Activated CD4-positive, alpha-beta T cell treated with anti-CD3 and anti-CD28 coated beads, Interleukin-10, Interleukin-2, amounts not matched to agents 100 ng/mL and 50 ng/mL, durations not matched to agents 16 hours and 8 hours (primary cell): ENCODE results near the gene CALCA.
"Not testable (repeated sequence)": the region's sequence is repeated elsewhere in the genome, so short reads cannot be mapped to it uniquely, and the experiment has no call there.

Source experiments
- DNase-seq: peaks from one replicate; pipeline ENCODE4 v3.0.0-alpha.2; 2020

Gene CALCA

GRCh38 chr11:14971865-14972580 is at the start of gene CALCA:
TSS of gene CALCA (minus strand) at chr11:14972351. CDS start at chr11:14971192, 1,159 bp downstream.
- DNase-seq, result no peak

- no peak for DNase-seq
These were observed 44.0 kb upstream of the CALCA start for GRCh38 chr11:15016200-15016599.

DNA sequence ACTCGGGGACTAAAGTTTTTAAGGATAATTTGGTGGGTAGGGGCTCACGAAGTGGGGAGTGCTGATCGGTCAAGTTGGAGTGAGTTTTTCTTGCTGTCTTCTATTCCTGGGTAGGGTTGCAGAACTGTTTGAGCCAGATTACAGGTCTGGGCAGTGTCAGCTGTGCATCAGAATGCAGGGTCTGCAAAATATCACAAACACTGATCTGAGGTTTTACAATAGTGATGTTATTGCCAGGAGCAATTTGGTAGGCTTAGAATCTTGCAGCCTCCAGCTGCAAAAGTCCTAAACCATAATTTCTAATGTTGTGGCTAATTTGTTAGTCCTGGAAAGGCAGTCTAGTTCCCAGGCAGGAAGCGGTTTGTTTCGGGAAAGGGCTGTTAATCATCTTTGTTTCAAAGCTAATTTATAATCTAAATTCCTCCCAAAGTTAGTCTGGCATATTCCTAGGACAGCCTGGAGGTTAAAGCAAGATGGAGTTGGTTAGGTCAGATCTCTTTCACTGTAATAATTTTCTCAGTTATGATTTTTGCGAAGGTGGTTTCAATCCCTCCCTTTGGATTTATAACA is 39.7 kb upstream of the CALCA start:
- no peak for DNase-seq

GRCh38 chr11:15010865-15011264 is 38.7 kb upstream of the CALCA start:
- no peak for DNase-seq

DNA sequence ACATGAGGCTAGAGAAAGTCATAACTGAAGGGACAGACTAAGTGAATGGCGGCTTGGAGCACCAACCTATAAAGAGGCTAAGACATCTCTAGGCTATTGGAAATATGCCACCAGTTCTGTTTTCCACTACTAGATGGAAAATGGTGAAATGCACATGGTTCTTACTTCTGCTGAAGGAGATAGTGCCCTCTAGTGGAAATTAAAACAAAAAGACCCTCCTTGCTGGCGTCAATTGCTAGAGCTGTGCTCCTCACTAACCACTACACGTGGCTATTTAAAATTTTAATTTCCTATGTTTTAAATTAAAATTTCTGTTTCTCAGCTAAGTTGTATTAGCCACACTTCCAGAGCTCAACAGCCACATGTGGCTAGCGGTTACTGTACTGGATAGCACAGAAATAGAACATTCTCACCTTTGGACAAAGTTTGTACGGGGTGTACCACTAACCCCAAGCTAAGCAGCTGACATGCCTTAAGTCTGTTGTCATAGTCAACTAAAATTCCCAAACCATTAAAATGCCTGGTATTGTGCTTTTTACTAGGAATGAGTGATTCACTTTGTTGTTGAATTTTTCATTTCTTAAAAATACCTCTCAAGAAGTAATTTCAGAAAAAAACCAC is 34.1 kb upstream of the CALCA start:
- peak; percentile 57 for DNase-seq

GRCh38 chr11:14988133-14988532 is 16.0 kb upstream of the CALCA start:
- not testable (repeated sequence) for DNase-seq

GRCh38 chr11:14981507-14981906 is 9.4 kb upstream of the CALCA start:
- no peak for DNase-seq

GRCh38 chr11:14980854-14981253 is 8.7 kb upstream of the CALCA start:
- DNase-seq, result no peak

DNA sequence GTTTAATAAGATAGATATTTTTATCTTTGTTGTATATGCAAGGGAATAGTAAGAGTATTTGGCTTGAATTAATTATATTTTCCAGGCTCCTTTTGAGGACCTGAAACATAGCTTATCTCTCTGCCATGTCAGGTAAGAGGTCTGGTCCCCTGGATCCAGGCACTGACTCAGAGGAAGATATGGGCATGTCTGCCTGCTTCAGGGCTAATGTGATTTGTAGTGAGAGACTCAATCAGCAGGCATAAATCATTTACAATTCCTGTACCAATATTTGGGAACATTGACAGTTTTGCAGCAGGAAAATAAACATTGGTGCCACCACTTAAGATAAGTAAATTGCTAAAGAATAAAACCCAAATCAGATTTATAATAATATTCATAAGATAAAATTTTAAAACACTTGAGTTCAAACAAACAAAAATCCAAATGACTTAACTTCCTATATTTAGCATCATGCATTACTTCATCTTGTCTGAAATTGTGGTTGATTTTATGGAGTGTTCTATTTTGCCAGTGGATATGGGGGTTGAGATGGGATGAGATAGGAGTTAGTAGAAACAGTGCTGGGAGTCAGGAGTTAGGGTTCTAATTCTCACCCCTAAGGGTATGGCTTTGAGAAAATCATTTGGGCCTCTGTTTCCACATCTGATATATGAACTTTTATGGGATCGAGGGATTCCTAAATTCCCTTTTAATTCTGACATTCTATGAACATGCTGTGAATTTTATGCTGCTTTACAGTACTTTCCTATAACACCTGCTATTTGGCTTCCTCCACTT is 5.1 kb upstream of the CALCA start:
- DNase-seq, result no peak

- no peak for DNase-seq
These were observed 3.1 kb upstream of the CALCA start for GRCh38 chr11:14975252-14975587.

- peak; percentile 71 for DNase-seq
These were observed 2.5 kb upstream of the CALCA start for GRCh38 chr11:14974515-14975251.

GRCh38 chr11:14973621-14974514 is 1.7 kb upstream of the CALCA start:
- DNase-seq, result peak; percentile 20

GRCh38 chr11:14972581-14973495 is 687 bp upstream of the CALCA start:
- DNase-seq, result no peak

GRCh38 chr11:14969901-14970323 is 2.2 kb downstream of the CALCA start:
- DNase-seq, result peak; percentile 70

- DNase-seq, result no peak
These were observed 4.4 kb downstream of the CALCA start for GRCh38 chr11:14967581-14968243.

DNA sequence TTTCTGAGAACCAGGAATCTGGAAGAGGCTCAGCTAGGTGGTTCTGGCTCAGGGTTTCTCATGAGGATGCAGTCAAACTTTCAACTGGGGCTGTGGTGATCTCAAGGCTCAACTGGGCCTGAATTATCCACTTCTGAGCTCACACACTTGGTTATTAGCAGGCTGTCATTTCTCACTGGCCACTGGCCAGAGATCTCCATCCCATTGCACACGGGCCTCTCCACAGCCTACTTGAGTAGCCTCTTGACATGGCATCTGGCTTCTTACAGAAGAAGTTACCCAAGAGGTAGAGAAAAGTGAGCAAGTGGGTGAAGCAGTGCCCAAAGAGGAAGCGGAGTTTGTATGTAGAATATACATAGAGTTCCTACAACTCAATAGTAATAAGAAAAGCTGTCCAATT is 16.0 kb downstream of the CALCA start:
- DNase-seq, result no peak

DNA sequence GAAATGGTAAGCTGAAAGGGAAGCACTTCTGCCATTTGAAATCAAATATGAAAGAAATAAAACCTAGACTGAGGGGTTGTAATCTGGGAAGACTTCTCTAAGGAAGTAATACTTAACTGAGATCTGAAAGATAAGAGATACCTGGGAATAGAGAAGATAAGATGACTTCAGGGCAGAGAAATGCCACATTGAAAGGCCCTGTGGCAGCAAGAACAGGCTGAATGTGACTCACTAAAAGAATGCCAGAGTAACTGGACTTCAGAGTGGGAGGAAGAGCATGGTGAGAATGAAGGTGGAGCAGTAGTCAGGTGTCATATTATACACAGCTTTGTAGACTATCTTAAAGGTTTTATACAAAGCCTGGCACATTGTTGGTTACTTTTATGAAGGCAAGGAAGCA is 17.6 kb downstream of the CALCA start:
- DNase-seq, result no peak

DNA sequence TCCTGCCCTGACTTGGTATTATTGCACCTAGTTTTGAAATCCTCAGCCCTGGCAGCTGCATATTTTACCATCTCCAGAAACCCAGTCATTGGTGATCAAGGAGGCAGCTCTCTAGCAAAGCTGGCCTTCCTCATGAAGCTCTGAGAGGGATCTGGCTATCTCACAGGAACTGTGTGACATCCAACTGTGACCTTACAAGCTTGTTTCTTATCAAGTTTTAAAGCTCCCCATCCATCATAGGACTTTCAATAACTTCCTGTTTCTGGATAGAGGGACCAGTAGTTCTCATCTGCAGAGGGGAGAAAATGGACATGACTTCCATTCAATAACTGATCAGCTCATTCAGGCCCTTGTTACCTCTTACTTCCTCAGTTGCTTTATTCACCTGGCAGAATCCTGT is 18.2 kb downstream of the CALCA start:
- no peak for DNase-seq

GRCh38 chr11:14949437-14950147 is 22.6 kb downstream of the CALCA start:
- DNase-seq, result no peak
